Mesodermal cell (in vitro differentiated cells): ENCODE results near the gene EYA3.
"Not testable (repeated sequence)": the region's sequence is repeated elsewhere in the genome, so short reads cannot be mapped to it uniquely, and the experiment has no call there.

Experiments
- H3K27ac ChIP-seq: 2 replicates; pipeline ENCODE4 v1.7.0; 2013; ENCODE audit warnings: mild to moderate bottlenecking, low read depth, low read length, moderate library complexity; ENCODE audit not compliant: severe bottlenecking
- H3K36me3 ChIP-seq: 2 replicates; pipeline ENCODE4 v1.7.1; 2013; ENCODE audit warnings: mild to moderate bottlenecking, low read length, moderate library complexity; ENCODE audit not compliant: control insufficient read depth, insufficient read depth
- H3K4me1 ChIP-seq: one replicate; pipeline ENCODE4 v1.7.1; 2013; ENCODE audit warnings: mild to moderate bottlenecking, low read length; ENCODE audit not compliant: insufficient read depth, control insufficient read depth, poor library complexity, severe bottlenecking
- H3K4me3 ChIP-seq: 2 replicates; pipeline ENCODE4 v1.7.0; 2013; ENCODE audit warnings: low read length, control low read depth, mild to moderate bottlenecking; ENCODE audit not compliant: insufficient read depth, poor library complexity, severe bottlenecking; ENCODE audit errors: extremely low read depth
- H3K9me3 ChIP-seq: 2 replicates; pipeline ENCODE4 v1.7.1; 2013; ENCODE audit warnings: mild to moderate bottlenecking, low read length, moderate library complexity; ENCODE audit not compliant: control insufficient read depth
- WGBS, 2 experiments: methylation state at CpG; one replicate each; pipeline ENCODE4 v1.1.5; 2013; ENCODE audit warnings: missing lambda C conversion rate in 2 of 2; ENCODE audit not compliant: insufficient coverage in 2 of 2; 5-methylcytosine and 5-hydroxymethylcytosine counted together

The EYA3 gene

GRCh38 chr1:28027660-28028059 lies 60.8 kb downstream of the EYA3 start:
- Histone ChIP-seq H3K4me1 (peaks cover 3% of the 10 kb centered on the region), H3K4me3 (no peak overlapping the region), H3K9me3 (no peaks in the 10 kb centered on the region), H3K27ac (no peak overlapping the region), H3K36me3 (peaks cover 12% of the 10 kb centered on the region)

GRCh38 chr1:28027238-28027637 lies 61.2 kb downstream of the EYA3 start:
- WGBS, 2 experiments = 75 to 92% methylated on average over 1 of the region's 1 CpG

GRCh38 chr1:28026329-28026728 lies 62.1 kb downstream of the EYA3 start:
- H3K27ac ChIP-seq = no peak overlapping the region
- no peak overlapping the region for H3K4me3 ChIP-seq
- peaks cover 3% of the 10 kb centered on the region for H3K4me1 ChIP-seq
- WGBS, 2 experiments = no CpG with 5 or more reads among the region's 3 CpGs
- H3K9me3 ChIP-seq = no peaks in the 10 kb centered on the region
- H3K36me3 ChIP-seq = peaks cover 12% of the 10 kb centered on the region

More at GRCh38 chr1:28027238-28027637, 61.2 kb downstream of the EYA3 start:
- no peak overlapping the region for H3K27ac ChIP-seq
- H3K4me1 ChIP-seq = peaks cover 3% of the 10 kb centered on the region
- no peak overlapping the region for H3K4me3 ChIP-seq
- no peaks in the 10 kb centered on the region for H3K9me3 ChIP-seq
- H3K36me3 ChIP-seq = peaks cover 12% of the 10 kb centered on the region

GRCh38 chr1:28021064-28021463 lies 67.3 kb downstream of the EYA3 start:
- WGBS, 2 experiments = 74 to 83% methylated on average over 1 to 2 of the region's 2 CpGs
- Histone ChIP-seq H3K4me1 (peaks cover 15% of the 10 kb centered on the region), H3K36me3 (peaks cover 19% of the 10 kb centered on the region), H3K27ac (peak overlapping the region; percentile 52), H3K4me3 (no peak overlapping the region), H3K9me3 (no peaks in the 10 kb centered on the region)

- WGBS, 2 experiments = no CpG with 5 or more reads among the region's 1 CpG
- Histone ChIP-seq H3K4me1 (no peaks in the 10 kb centered on the region), H3K27ac (no peak overlapping the region), H3K4me3 (no peak overlapping the region), H3K36me3 (peaks cover 56% of the 10 kb centered on the region), H3K9me3 (no peaks in the 10 kb centered on the region)
Measured at GRCh38 chr1:28010969-28011368, 77.4 kb downstream of the EYA3 start.

- H3K4me3 ChIP-seq, H3K4me1 ChIP-seq, H3K27ac ChIP-seq, H3K9me3 ChIP-seq: not testable (repeated sequence)
- peaks cover 53% of the 10 kb centered on the region for H3K36me3 ChIP-seq
- WGBS, 2 experiments = 87% methylated on average over 3 of the region's 8 CpGs; no CpG with 5 or more reads in 1 of the 2 experiments
Measured at GRCh38 chr1:28003117-28003516, 85.3 kb downstream of the EYA3 start.

- WGBS, 2 experiments = 94 to 98% methylated on average over 5 to 8 of the region's 10 CpGs
- H3K9me3 ChIP-seq = no peaks in the 10 kb centered on the region
- H3K36me3 ChIP-seq = peaks cover 58% of the 10 kb centered on the region
Measured at GRCh38 chr1:28002600-28002999, 85.8 kb downstream of the EYA3 start.

GRCh38 chr1:27999055-27999454 lies 89.4 kb downstream of the EYA3 start:
- Histone ChIP-seq H3K36me3 (peaks cover 70% of the 10 kb centered on the region), H3K4me1 (peaks cover 3% of the 10 kb centered on the region)
- 40% methylated on average over 1 of the region's 1 CpG; no CpG with 5 or more reads in 1 of the 2 experiments for WGBS, 2 experiments

More at GRCh38 chr1:28002600-28002999, 85.8 kb downstream of the EYA3 start:
- no peak overlapping the region for H3K4me3 ChIP-seq
- H3K4me1 ChIP-seq = peaks cover 3% of the 10 kb centered on the region
- H3K27ac ChIP-seq = no peak overlapping the region

GRCh38 chr1:27994526-27994925 lies 93.9 kb downstream of the EYA3 start:
- H3K4me1 ChIP-seq = peaks cover 11% of the 10 kb centered on the region
- WGBS, 2 experiments = 98 to 100% methylated on average over 4 of the region's 6 CpGs
- H3K27ac ChIP-seq, H3K9me3 ChIP-seq, H3K4me3 ChIP-seq: not testable (repeated sequence)
- H3K36me3 ChIP-seq = peaks cover 84% of the 10 kb centered on the region

More at GRCh38 chr1:27999055-27999454, 89.4 kb downstream of the EYA3 start:
- Histone ChIP-seq H3K27ac (no peak overlapping the region), H3K4me3 (no peak overlapping the region), H3K9me3 (no peaks in the 10 kb centered on the region)

GRCh38 chr1:27994060-27994459 lies 94.3 kb downstream of the EYA3 start:
- peaks cover 86% of the 10 kb centered on the region for H3K36me3 ChIP-seq
- 100% methylated on average over 1 of the region's 1 CpG; no CpG with 5 or more reads in 1 of the 2 experiments for WGBS, 2 experiments
- peaks cover 9% of the 10 kb centered on the region for H3K4me1 ChIP-seq
- no peak overlapping the region for H3K27ac ChIP-seq
- H3K9me3 ChIP-seq = no peaks in the 10 kb centered on the region
- no peak overlapping the region for H3K4me3 ChIP-seq

GRCh38 chr1:27993241-27993640 lies 95.2 kb downstream of the EYA3 start:
- Histone ChIP-seq H3K36me3 (peaks cover 87% of the 10 kb centered on the region), H3K9me3 (no peaks in the 10 kb centered on the region), H3K27ac (no peak overlapping the region), H3K4me3 (no peak overlapping the region), H3K4me1 (peaks cover 8% of the 10 kb centered on the region)
- 100% methylated on average over 3 of the region's 3 CpGs; no CpG with 5 or more reads in 1 of the 2 experiments for WGBS, 2 experiments
